ENCODE measurements around the gene ATP6V1B1. TPM values are rescaled to one million over a fixed set of nuclear protein-coding genes. Genes with fewer than 3 reads are reported as not detected.

The ATP6V1B1 gene
- total and polyA plus RNA-seq, 2 of the 4 experiments (the other 2 are of a cell fraction): 1.3 TPM; not detected in 1

DNA sequence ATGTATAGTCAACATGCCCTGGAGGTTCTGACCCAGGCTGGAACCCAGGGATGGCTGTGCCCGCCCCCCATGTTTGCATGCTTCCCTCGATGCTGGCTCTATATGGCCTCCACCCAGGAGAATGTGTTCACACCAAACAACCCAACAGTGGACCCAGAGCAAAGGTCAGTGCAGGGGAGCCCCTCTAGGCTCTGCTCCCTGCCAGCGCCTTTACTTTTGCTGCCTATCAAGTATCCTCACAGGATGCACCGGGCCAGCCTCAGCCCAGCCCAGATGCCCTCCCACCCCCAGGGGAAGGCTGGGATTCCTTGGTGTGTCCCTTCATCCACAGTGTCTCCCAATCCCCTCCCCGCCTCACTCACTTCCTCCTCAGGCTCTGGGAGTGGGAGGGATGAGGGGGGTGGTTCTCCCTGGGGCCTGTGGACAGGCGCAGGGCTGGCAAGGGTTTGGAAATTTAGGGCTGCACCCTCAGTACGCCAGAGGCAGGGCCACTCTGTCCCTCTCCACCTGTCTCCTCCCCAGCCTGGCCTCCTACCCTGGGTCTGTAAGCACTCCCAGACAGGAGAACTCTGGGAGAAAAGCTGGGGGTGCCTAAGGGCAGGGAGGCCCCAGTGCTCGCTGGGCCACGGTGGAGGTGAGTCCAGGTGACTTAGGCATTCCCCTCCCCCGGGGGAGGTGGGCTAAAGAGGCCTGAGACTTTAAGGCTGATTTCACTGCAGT, 2.3 kb downstream of the ATP6V1B1 start:
- no TSS peak for BruUV-seq (replicated peaks)
- Histone ChIP-seq H3K18ac (ENCODE audit: low read depth, low read length) (no peak overlapping the region), H3K56ac (ENCODE audit: extremely low read depth, insufficient read depth, low read length) (no peak overlapping the region), H3K4me1 (ENCODE audit: control insufficient read depth, insufficient read depth, low read length) (no peaks in the 10 kb centered on the region), H3K23ac (ENCODE audit: low read depth, low read length) (no peak overlapping the region), H2BK120ac (ENCODE audit: low read depth, low read length) (no peak overlapping the region), H2AK9ac (replicated peaks; ENCODE audit: low read depth, low read length, poor library complexity) (no peak overlapping the region), H3K9ac (ENCODE audit: low read depth, low read length) (no peak overlapping the region), H3K14ac (replicated peaks; ENCODE audit: low read depth, low read length) (no peak overlapping the region), H3K27me3 (ENCODE audit: control insufficient read depth, insufficient read depth, low read length) (peaks cover 3% of the 10 kb centered on the region; the same call in 1 of the 2 replicates), H3K36me3 (ENCODE audit: control insufficient read depth, insufficient read depth, low read length) (no peaks in the 10 kb centered on the region), H4K91ac (ENCODE audit: insufficient read depth, low read depth, low read length) (no peak overlapping the region), H2BK15ac (ENCODE audit: low read depth, low read length) (no peak overlapping the region), H2BK5ac (ENCODE audit: low read depth, low read length, poor library complexity, severe bottlenecking) (no peak overlapping the region), H4K5ac (ENCODE audit: low read depth, low read length) (no peak overlapping the region), H2AK5ac (ENCODE audit: low read depth, low read length) (no peak overlapping the region), H3K9me1 (ENCODE audit: insufficient read depth, low read length) (no peaks in the 10 kb centered on the region), H3K9me3 (ENCODE audit: control insufficient read depth, insufficient read depth, low read length) (no peaks in the 10 kb centered on the region), H3K4ac (ENCODE audit: low read depth, low read length) (no peak overlapping the region), H4K8ac (ENCODE audit: low read depth in 2 of 2, low read length in 2 of 2) (no peak overlapping the region), H3K4me3 (ENCODE audit: insufficient read depth, low read depth, low read length) (no peak overlapping the region), H3K79me1 (ENCODE audit: low read depth in 1 of 2, low read length in 2 of 2) (no peaks in the 10 kb centered on the region), H3K27ac (ENCODE audit: insufficient read depth, low read length) (no peak overlapping the region), H2AFZ (replicated peaks; ENCODE audit: low read length, poor library complexity) (no peak overlapping the region), H2BK20ac (ENCODE audit: low read depth, low read length) (no peak overlapping the region), H4K20me1 (ENCODE audit: insufficient read depth, low read length) (no peaks in the 10 kb centered on the region; the same call in none of the 2 replicates), H3K4me2 (ENCODE audit: low read depth, low read length) (no peak overlapping the region)
- intact Hi-C loops (cut with micrococcal nuclease): no loop called here
- TF ChIP-seq SMC3 (IDR thresholded peaks at IDR 0.05; ENCODE audit: low read depth, low read length) (no peak), NFE2L2 (IDR thresholded peaks at IDR 0.05; ENCODE audit: low read depth, low read length) (no peak), CEBPB (IDR thresholded peaks at IDR 0.05; ENCODE audit: low read depth, low read length) (no peak), RCOR1 (IDR thresholded peaks at IDR 0.05; ENCODE audit: insufficient replicate concordance, low read length) (no peak), POLR2A (IDR thresholded peaks at IDR 0.05; ENCODE audit: low read depth, low read length) (no peak), CTCF (conservative IDR thresholded peaks at IDR 0.05; ENCODE audit: low read depth, low read length) (no peak), CHD1 (IDR thresholded peaks at IDR 0.05; ENCODE audit: low read depth, low read length) (no peak), MAFK (IDR thresholded peaks at IDR 0.05; ENCODE audit: low read depth, low read length) (no peak), BHLHE40 (IDR thresholded peaks at IDR 0.05; ENCODE audit: low read depth, low read length) (no peak), FOS (IDR thresholded peaks at IDR 0.05; ENCODE audit: low read depth, low read length) (no peak), MAZ (IDR thresholded peaks at IDR 0.05; ENCODE audit: borderline replicate concordance, low read depth, low read length) (no peak), MXI1 (IDR thresholded peaks at IDR 0.05; ENCODE audit: borderline replicate concordance, low read depth, low read length) (no peak), RAD21 (IDR thresholded peaks at IDR 0.05; ENCODE audit: low read length) (no peak), RFX5 (IDR thresholded peaks at IDR 0.05; ENCODE audit: low read depth, low read length) (no peak)
- TF ChIP-seq, protein P1, sequence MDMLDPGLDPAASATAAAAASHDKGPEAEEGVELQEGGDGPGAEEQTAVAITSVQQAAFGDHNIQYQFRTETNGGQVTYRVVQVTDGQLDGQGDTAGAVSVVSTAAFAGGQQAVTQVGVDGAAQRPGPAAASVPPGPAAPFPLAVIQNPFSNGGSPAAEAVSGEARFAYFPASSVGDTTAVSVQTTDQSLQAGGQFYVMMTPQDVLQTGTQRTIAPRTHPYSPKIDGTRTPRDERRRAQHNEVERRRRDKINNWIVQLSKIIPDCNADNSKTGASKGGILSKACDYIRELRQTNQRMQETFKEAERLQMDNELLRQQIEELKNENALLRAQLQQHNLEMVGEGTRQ (IDR thresholded peaks at IDR 0.05; ENCODE audit: low read depth, low read length): no peak
- TF ChIP-seq, protein P2, sequence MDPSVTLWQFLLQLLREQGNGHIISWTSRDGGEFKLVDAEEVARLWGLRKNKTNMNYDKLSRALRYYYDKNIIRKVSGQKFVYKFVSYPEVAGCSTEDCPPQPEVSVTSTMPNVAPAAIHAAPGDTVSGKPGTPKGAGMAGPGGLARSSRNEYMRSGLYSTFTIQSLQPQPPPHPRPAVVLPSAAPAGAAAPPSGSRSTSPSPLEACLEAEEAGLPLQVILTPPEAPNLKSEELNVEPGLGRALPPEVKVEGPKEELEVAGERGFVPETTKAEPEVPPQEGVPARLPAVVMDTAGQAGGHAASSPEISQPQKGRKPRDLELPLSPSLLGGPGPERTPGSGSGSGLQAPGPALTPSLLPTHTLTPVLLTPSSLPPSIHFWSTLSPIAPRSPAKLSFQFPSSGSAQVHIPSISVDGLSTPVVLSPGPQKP (IDR thresholded peaks at IDR 0.05; ENCODE audit: borderline replicate concordance, low read depth, low read length): no peak
- CTCF ChIA-PET: interaction anchor here (1.3 to 1.5 kb wide), 2 partner anchors 8 to 10 kb away, joined by 4 to 8 read pairs; no protein-coding TSS in a partner anchor
- dilution Hi-C loops (cut with HindIII; ENCODE audit: low sequenced_read_pairs, unreplicated experiment): no loop called here
- in situ Hi-C loops (cut with MboI; ENCODE audit: low sequenced_read_pairs): no loop called here
- WGBS, 2 experiments (ENCODE audit: extremely low coverage in 2 of 2, insufficient read length in 1 of 2): no CpG with 5 or more reads among the region's 10 CpGs
- DNase-seq (no peak), ATAC-seq (ENCODE audit: low read depth) (no peak)
- POLR2A ChIA-PET (ENCODE audit: unreplicated experiment): no interaction called here

Measured in IMR-90 (cell line).